Activated CD8-positive, alpha-beta memory T cell treated with anti-CD3 and anti-CD28 coated beads, Interleukin-2, amount 50 U/mL, for 24 hours (primary cell): ENCODE measurements around the gene LDLRAD4.
"Not testable (repeated sequence)": the region's sequence is repeated elsewhere in the genome, so short reads cannot be mapped to it uniquely, and the experiment has no call there.

ENCODE experiments used
- DNase-seq: peaks from one replicate; pipeline ENCODE4 v3.0.0-alpha.2; 2020; ENCODE audit errors: extremely low read depth

The LDLRAD4 gene

DNA sequence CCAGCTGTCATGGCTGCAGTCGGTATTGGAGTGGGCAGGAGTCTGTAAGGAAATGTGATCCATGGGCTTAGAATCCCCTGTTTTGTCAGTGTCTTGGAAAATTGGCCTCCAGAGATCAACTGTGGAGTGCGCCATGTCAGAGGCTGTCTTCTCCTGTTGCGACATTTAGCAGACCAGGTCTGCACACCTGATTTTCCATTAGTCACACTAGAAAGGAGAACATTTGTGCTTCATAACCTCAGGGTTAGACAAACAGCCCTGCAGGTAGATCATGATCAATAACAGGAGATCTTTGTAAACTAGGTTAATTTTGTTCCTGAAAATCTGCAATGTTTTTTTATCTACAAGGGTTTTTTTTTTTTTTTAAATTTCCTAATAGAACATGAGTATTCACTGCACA, 28.0 kb downstream of the LDLRAD4 start:
- DNase-seq = no peak

DNA sequence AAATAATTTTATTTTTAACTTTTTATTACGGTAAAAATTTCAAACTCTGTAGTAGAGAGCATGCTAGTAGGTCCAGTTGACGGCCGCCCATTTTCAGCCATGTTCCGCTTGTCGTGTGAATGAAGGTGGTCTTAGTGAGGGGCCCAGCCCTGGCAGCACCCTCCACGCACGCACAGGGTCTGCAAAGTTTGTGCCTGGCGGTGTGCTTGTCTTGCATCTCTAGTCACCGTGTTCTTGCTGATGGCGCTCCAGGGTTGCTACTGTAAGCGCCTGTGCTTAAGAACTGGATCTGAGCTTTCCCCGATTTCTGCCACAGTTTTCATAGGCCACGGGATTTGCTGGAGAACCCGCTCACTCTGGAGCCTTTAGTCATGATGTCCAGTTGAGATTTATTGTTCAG, 28.9 kb downstream of the LDLRAD4 start:
- DNase-seq = no peak

- DNase-seq = no peak
Observed at GRCh38 chr18:13252686-13253410, 34.3 kb downstream of the LDLRAD4 start.

GRCh38 chr18:13253786-13254688, 35.5 kb downstream of the LDLRAD4 start:
- DNase-seq = no peak

- no peak for DNase-seq
Observed at GRCh38 chr18:13254971-13255927, 36.7 kb downstream of the LDLRAD4 start.

GRCh38 chr18:13256444-13257305, 38.1 kb downstream of the LDLRAD4 start:
- DNase-seq = no peak

- no peak for DNase-seq
Observed at GRCh38 chr18:13257361-13257980, 38.9 kb downstream of the LDLRAD4 start.

GRCh38 chr18:13258921-13259320, 40.4 kb downstream of the LDLRAD4 start:
- no peak for DNase-seq

DNA sequence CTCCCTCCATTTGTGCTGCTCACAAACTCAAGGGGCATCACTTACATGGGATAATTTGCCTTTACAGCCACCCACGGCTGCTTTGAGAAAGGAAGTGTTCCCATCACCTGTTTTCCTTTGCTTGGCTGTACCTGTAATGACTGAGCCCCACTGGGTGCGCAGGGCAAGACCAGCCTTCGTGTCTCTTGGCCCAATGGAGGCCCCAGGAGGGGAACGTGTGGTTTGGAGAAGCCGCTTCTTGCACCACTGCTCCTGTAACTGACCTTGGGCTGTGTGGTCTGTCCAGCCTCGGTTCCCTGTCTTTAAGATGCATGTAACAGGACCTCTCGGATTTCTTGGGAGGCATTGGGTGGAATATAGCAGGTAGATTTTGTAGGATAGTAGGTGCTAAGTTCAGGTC, 41.1 kb downstream of the LDLRAD4 start:
- no peak for DNase-seq

GRCh38 chr18:13260197-13260934, 41.8 kb downstream of the LDLRAD4 start:
- no peak for DNase-seq

DNA sequence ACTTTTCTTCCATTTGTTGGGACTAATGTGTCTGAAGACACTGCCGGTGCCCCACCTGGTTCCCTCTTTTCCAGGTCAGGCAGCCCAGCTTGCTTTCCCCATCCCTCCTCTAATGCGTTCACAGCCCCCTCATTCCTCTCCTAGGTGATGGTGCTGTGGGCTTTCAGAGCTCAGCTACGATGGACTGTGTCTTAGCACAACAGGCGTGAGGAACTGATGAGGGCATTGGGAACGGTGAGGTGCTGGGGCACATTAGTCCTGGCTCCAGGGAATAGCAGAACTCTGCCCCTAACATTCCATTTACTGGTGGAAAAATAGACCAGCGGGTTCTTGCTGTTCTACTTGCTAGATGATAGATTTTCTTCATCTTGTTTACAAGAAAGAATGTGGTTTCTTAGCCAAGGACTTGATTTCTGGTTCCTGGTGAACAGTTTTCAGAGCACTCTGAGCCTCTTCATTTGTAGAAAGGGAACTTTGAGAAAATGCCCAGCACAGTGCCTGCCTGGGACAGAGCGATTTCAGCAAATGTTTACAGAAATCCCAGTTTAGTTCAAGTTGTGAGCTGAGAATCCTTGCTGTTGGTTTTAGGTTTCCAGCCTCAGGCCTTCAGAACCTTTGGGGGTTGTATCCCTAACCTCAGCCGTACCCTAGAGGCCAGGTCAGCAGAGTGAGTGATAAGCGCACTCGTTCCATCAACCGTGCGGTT, 42.5 kb downstream of the LDLRAD4 start:
- DNase-seq = no peak

DNA sequence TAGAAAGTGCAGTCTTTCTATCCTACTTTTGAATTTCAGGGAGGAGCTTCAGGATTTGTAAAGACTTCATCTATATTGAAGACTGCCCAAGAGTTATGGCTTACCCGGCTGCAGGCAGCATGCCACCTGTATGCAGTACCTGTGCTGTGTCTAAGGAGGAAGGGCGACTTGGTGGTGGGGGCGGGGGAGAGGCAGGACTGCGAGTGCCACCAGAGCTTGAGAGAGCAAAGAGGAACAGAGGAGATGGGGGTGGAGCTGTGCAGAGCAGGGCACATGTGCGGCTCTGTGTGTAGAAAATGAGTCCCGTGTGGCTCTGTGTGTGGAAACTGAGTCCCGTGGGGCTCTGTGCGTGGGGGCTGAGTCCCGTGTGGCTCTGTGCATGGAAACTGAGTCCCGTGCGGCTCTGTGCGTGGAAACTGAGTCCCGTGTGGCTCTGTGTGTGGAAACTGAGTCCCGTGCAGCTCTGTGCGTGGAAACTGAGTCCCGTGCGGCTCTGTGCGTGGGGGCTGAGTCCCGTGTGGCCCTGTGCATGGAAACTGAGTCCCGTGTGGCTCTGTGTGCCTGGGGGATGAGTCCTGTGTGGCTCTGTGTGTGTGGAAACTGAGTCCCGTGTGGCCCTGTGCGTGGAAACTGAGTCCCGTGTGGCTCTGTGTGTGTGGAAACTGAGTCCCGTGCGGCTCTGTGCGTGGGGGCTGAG, 43.2 kb downstream of the LDLRAD4 start:
- no peak for DNase-seq

DNA sequence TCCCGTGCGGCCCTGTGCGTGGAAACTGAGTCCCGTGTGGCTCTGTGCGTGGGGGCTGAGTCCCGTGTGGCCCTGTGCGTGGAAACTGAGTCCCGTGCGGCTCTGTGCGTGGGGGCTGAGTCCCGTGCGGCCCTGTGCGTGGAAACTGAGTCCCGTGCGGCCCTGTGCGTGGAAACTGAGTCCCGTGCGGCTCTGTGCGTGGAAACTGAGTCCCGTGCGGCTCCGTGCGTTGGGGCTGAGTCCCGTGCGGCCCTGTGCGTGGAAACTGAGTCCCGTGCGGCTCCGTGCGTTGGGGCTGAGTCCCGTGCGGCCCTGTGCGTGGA, 43.8 kb downstream of the LDLRAD4 start:
- DNase-seq = not testable (repeated sequence)

DNA sequence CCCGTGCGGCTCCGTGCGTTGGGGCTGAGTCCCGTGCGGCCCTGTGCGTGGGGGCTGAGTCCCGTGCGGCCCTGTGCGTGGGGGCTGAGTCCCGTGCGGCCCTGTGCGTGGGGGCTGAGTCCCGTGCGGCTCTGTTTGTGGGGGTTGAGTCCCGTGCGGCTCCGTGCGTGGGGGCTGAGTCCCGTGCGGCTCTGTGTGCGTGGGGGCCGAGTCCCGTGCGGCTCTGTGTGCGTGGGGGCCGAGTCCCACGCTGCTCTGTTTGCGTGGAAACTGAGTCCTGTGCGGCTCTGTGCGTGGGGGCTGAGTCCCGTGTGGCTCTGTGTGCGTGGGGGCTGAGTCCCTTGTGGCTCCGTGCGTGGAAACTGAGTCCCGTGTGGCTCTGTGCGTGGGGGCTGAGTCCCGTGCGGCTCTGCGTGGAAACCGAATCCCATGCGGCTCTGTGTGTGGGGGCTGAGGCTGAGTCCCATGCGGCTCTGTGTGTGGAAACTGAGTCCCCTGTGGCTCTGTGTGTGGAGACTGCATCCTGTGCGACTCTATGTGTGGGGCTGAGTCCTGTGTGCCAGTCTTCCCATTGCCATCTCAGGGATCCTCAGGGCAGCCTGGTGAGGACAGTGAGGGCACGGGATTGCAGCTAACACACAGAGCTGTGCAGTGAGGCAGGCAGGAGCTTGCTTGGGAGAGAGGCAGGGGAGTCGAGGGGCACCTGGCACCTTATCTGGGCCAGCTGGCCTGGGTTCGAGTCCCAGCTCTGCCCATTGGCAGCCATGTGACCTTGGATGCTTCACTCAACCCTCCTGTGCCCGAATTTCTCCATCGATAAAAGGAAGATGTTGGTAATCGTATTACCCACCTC, 44.5 kb downstream of the LDLRAD4 start:
- no peak for DNase-seq

DNA sequence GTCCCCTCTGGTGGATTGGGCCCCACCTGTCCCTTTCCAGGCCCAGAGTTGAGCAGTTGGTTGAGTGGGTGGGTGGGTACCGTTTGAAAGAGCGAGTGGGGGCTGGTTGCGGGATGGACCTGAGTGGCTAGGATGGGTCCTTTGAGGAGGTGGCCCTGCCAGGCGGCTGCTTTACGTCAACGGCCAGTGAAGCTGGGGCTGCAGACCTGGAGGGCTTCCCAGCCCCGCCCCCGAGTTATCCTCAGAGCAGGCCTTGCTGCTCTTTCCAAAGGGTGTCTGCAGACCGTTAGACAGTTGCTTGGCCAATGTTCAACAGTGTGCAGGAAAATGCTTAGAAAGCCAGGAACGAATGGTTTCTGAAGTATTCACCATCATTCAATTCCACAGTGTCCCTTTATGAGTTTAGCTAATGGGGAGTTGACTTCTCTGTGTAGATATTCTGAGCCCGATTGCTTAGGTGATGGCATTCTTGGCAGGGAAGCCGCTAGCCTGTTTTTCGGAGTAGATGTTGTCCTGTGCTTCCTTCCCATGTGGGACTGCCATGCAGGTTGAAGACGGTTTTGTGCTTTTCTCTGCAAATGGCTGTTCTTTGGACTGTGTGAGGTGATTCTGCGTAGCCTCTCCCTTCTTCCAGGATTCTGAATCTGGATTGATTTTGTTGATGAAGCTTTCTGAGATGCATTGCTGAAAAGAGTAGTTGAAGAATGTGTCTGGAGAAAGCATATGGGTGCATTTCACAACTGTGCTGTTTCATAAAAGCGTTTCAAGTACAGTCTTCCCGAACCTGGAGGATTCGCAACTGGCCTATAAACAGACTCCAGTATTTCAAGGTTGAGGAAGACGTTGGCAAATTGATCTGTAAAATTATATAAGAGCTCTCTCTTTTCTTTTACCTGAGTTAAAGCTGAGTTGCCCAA, 45.8 kb downstream of the LDLRAD4 start:
- no peak for DNase-seq

- no peak for DNase-seq
Observed at GRCh38 chr18:13265008-13265910, 46.7 kb downstream of the LDLRAD4 start.
